ENCODE measurements around the gene ARL5B.

ARL5B gene

DNA sequence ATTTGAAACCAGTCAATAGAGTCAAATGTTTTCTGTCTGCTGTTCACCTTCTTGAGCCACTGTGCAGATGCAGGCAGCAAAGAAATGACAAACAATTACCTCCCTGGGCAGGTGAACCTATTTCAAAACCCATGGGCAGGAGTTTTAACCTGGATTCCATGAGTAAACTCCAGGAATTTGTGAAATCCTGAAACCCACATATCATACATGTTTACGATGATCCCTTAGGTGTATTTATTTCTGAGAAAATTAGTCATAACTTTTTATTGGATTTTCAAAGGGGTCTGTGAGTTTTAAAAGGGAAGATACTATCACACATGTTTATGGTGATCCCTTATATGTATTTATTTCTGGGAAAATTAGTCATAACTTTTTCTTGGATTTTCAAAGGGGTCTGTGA lies 59.8 kb downstream of the ARL5B start:
- DNase-seq = no peak

DNA sequence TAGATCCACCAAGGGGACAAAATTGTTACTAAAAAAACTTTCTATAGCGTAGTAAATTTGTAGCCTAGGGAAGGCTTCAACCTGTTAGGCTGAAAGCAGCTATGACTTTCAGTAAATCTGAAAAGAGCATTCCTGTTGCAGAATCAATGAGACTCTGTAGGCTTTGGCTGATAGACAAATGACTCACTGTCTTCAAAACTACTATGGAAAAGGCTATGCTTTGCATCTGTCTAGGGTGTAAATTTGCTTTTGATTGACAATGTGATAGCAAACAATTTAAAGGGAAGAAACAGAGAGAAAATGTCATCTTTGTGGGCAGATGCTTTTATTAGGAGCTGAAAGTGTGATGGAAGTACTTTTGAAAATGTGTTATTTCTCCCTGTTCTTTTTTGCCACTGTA lies 60.6 kb downstream of the ARL5B start:
- DNase-seq = no peak

DNA sequence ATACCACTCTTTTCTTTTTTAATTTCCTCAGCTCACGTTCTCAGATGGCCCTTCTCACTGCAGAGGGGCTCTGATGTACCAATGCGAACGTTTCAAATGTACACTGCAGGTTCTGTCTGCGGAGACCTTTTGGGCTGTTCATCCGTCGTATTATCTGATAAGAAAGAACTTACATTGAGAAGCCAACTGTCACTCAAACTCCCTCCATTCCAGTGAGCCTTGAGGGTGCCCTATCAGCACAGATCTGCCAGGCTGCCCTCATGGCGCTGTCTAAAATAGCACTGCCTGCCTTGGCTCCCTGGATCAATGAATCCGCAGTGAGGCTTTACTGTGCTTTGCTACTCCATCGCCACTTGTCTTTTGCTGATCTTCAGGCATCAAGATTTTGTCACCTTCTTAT lies 61.8 kb downstream of the ARL5B start:
- DNase-seq = no peak

DNA sequence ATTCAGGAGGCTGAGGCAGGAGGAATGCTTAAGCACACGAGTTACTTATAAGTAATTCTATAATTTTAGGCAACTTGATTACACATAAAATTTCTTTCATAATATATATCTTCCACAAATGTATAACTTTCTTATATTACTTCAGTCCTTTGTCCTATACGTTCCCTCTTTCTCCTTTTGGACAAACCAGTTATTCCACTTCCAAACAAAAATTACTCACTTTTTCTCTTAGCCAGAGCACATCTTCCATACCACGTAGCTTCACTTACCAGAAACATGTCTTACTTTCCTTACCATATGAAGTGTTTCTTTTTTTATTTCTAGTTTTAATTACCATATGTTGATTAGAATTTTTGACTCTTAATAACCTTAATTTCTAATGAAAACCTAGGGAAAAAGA lies 64.6 kb downstream of the ARL5B start:
- DNase-seq = no peak

Measured in NCI-H1417 treated with DMSO at 0.1 percent for 48 hours (cell line).